ENCODE data around the gene RASGEF1C. TPM values are rescaled to one million over a fixed set of nuclear protein-coding genes. Genes with fewer than 3 reads are reported as not detected.
"Not testable (repeated sequence)": the region's sequence is repeated elsewhere in the genome, so short reads cannot be mapped to it uniquely, and the experiment has no call there.

Gene RASGEF1C
- polyA plus RNA-seq, 5 donors: 0.10 to 0.35 (median 0.19) TPM; not detected in 1

DNA sequence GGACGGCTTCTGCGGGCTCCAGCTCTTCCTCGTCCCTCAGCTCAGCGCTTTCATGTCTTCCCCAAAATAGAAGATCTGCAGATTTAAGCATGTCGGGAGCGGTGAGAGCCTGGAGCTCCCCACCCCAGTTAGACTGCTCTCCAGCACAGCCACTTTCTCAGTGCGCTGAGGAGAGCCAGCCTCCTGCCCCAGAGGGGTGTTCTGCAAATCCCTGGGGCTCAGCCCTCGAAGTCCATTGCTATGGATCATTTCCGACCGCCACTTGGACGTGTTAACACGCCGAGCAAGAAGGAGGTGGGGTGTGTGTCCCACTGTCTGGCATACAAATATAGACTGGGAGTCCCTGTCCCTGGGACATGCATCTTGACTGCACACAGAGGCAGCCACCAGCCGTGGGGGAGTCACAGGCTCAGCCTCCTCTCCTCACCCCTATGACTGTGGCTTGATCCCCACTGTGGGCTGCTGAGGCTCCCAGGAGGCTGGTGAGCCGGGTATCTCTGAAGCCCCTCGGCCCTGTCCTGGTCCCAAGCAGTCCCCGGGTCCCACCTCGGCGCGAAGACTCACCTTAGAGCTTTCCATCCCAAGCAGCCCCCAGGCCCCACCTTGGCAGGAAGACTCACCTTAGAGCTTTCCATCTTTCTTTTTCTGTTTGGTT, 107.4 kb downstream of the RASGEF1C start:
- DNase-seq: no peak

DNA sequence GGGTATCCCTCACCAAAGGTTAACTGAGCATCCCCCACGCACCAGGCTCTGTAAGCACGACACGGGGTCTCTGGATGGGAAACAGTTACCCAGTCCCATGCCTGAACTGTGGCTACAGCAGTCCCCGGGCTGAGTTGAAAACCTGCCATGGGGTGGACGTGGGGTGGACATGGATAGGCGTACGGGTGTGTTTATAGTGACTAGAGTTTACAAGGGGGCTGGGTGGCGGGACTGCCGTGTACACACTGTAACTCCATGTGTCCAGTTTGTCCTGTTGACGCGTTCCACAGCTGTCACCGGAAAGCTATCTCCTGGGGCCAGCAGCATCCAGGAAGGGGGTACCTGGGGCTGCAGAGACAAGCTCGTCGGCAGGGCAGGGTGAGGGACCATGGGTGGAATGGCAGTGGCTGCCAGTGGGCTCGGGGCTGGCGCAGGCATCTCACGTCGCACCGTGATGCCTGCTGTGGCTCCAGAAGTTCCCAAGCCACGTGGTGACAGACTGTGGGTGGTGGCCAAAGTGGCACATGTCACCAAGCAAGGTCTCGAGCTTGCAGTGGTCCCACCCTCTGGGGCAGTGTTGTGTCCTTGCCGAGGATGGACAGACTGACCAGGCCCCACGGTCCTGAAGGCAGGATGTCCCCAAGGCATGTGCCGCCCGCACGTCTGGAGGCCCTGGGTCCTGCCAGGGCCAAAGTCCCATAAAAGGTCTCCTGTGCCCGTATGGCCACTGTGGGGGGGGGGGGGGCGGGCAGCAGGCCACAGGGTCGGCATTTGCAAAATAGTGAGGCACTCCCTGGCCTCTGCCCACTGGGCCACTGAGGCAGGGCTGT, 108.2 kb downstream of the RASGEF1C start:
- no peak for DNase-seq

DNA sequence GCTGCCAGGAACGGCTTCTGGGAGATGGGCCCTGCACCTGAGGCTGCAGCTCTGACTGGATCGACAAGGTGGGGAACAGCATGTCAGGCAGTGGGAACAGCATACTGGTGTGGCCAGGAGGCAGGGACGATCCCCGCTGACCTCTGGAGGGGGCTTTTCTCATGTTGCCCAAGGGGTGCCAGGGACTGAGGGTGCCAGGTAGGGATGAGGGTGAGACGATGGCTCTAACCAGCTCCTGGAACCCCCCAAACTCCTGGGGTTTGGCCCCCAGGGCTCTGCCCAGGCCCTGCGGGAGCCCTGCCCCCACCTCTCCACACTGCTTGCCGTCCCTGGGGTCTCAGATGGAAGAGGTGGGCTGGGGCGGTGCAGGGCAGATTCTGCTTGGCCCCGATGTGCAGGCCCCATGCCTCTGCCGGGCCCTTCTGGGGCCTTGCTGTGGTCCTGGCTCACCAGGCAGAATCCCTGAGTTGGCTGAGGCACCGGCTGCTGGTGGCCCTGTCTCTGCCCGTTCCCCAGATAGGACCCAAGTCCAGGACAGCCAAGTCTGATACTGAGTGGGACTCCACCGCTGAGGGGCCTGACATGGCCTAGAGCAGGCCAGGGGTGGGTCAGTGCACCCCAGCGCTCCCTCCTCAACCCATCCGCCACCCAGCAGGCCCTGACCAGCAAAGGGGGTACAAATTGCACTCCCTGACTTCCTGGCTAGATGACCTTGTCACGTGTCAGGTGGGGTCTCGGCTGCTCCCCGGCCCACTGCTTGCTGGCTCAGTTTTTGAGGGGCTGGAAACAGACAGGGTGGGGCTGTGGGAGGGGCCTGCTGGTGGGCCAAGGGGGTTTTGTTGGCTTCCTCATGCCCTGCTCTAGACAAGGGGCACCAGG, 109.0 kb downstream of the RASGEF1C start:
- no peak for DNase-seq

DNA sequence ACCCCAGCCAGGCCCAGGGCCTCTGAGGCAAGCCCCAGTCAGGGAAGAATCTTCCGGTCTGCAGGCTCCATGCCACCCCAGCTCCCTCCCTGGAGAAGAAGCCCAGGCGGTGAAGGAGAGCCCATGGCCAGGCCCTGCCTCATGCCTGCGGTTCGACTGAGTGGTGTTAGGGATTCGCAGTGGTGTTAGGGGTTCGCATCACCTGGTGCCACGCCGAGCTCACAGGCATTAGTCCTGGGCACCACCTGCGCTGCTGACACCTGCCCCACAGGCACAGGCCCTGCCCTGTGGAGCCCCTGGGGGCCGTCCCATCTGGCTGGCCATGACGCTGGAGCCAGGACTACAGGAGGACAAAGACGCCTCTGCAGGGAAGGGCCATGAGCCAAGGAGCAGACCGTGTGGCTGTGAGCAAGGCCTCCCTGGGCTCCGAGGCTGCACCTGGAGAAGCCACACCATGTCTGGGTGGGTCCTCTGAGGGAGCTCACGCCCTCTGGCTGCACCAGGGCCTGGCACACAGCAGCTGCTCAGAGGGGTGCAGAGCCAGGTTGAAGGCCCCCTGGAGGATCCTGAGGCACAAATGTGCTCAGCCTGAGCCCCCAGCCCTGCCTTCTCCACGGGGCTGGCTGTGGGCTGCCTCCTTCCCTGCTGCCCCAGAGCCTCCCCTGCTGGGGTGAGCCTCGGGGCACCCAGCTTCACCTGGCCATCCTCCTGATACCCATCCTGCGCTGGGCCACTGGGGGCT, 109.8 kb downstream of the RASGEF1C start:
- no peak for DNase-seq

DNA sequence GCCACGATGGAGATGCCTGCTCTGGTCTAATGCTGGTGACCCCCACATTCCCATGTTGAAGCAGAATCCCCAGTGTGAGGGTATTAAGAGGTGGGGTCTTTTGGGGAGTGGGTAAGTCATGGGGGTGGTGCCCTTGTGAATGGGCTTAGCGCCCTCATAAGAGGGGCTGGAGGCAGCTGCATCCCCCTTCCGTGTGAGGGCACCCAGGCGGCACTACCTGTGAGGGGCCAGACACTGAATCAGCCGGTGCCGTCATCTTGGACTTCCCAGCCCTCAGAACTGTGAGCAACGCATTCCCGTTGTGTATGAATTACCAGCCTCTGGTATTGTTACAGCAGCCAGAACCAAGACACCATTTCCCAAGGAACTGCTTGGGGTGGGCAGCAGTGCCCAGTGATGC, 110.5 kb downstream of the RASGEF1C start:
- no peak for DNase-seq

DNA sequence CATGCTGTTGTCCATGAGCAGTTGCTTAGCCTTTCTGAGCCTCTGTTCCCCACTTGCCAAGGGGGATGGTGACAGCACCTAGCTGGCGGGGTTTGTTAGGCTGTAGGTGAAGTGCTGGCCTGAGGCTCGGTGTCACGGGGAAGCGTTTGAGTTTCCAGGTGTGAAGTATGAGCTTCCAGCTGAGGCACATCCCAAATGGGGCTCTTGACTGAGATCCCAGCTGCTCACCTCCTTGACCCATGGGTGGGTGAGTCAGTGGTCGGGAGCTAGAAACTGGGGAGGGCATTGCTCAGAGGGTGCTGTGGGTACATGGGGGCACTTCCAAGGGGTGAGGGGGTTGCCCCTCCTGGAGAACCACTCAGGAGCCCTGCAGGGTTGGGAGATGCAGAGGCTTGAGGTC, 111.1 kb downstream of the RASGEF1C start:
- no peak for DNase-seq

DNA sequence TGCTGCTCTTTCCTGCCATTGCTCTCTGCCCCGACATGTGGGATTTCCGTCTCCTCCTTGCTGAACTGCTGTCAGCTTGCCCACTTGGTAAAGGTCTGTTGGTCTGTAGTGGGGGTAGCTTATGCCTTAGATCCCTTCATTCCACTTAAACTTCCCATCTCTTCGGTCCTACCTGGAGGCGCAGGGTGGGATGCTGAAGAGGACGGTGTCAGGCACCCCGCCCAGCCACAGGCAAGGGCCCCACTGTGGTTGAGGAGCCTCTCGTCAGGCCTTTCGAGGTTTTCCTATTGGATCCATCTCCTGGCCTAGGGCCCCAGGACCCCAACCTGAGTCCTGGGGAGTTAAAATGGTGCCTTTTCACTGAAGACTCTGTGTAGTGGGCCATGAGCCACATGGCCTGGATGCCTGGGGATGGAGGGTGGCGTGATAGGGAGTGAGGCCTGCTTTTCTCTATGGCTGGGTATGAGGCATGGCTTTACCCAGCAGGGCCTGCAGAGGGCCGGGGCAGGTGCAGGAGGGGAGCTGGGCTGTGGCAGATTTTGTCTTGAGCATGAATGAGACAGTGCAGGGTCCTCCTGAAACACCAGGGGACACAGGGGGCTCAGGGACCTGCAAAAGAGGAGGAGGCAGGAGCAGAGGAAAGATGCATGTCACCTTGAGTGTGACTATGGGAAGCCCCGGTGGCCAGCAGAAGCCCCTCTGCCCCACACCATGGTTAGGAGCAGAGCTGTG, 111.7 kb downstream of the RASGEF1C start:
- DNase-seq: no peak

DNA sequence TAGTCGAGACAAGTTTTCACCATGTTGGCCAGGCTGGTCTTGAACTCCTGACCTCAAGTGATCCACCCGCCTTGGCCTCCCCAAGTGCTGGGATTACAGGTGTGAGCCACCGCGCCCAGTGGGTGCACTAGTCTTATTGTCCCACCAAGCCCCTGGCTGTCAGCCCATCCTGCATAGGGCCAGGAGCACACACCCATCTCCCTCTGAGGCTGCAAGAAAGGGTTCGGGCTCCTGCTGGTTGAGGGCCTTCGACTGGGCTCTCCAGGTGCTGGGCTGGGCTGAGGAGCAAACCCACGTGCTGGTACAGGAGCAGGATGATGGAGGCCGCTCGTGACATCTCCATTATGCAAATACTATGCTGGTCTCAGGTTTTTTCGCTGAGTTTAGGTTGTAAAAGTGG, 112.4 kb downstream of the RASGEF1C start:
- DNase-seq: no peak

DNA sequence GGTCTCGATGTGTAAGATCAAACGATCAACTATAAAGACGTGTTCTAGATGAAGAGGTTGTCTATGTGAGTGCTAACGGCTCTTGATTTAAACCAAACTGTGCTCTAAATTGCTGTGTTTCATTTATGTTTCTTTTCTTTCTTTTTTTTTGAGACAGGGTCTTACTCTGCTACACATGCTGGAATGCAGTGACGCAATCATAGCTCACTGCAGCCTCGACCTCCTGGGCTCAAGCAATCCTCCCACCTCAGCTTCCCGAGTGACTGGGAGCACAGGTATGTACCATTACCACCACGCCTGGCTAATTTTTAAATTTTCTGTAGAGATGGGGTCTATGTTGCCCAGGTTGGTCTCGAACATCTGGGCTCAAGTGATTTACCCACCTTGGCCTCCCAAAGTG, 113.5 kb downstream of the RASGEF1C start:
- no peak for DNase-seq

DNA sequence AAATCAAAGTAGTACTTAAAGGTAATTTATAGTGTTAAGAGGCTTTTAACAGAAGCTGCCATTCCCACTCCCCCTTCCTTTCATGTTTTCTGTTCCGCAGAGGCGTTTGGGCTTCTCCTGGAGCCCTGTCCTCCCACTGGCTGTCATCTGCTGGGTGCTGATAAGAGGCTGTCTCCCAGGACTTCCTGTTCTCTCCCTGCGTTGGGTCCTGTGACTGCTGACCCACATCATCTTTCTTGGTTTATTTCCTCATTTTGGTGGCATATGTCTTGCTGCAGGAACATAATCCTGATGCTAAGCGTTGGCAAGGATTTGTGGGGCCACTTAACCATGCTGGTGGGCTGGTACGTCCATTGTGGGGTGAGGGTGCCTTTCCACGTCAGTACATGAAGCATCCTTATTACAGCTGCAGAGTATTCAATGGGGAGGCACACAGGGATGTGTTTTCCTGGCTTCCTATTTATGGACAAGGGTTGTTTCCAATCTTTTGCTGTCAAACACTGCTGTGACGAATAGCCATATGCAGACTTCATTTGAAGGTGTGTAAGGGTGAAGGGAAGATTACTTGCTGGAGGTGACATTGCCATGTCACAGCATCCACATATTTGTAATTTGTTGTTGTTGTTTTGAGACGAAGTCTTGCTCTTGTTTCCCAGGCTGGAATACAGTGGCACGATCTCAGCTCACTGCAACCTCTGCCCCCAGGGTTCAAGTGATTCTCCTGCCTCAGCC, 115.2 kb downstream of the RASGEF1C start:
- no peak for DNase-seq

DNA sequence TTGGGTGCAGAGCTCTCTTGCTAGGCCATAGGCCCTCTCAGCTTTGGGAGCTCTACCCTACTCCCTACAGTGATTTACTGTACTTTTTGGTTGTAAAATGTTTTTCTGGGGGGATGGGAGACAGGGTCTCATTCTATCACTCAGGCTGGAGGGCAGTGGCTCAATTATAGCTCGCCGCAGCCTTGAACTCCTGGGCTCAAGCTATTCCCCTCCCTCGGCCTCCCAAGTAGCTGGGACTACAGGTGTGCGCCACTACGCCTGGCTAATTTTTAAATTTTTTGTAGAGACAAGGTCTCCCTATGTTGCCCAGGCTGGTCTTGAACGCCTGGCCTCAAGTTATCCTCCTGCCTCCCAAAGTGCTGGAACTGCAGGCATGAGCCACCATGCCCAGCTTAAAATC, 115.8 kb downstream of the RASGEF1C start:
- DNase-seq: no peak

DNA sequence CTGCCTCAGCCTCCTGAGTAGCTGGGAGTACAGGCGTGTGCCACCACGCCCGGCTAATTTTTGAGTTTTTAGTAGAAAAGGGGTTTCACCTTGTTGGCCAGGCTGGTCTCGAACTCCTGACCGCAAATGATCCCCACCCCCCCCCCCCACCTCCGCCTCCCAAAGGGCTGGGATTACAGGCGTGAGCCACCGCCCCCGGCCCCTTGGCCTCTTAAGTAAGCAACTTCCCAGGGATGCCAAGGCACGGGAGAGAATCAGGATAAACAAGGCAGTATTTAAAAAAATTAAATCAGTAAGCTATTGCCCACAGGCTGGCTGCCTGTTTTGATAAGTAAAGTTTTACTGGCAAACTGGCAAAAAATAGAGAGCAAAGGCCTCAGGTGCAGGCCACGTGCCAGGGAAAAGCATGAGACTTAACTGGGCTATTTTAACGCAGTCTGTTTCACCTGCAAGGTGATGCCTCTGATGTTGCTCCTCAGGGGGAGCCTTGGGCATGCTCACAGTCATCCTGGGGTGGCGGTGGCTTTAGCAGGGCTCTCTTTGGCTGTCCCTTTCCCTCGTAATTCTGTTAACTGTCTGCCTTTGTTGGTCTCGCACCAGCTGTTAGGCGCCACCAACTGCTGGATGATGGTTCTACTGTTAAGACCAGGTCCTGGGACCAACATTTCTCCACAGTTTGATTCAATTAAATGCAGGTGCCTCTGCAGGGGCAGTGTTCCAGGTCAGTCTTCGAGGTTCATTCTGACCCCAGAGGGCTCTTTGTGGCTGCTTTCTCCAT, 118.1 kb downstream of the RASGEF1C start:
- DNase-seq: peak in 1 of 2 donors; percentile 16

DNA sequence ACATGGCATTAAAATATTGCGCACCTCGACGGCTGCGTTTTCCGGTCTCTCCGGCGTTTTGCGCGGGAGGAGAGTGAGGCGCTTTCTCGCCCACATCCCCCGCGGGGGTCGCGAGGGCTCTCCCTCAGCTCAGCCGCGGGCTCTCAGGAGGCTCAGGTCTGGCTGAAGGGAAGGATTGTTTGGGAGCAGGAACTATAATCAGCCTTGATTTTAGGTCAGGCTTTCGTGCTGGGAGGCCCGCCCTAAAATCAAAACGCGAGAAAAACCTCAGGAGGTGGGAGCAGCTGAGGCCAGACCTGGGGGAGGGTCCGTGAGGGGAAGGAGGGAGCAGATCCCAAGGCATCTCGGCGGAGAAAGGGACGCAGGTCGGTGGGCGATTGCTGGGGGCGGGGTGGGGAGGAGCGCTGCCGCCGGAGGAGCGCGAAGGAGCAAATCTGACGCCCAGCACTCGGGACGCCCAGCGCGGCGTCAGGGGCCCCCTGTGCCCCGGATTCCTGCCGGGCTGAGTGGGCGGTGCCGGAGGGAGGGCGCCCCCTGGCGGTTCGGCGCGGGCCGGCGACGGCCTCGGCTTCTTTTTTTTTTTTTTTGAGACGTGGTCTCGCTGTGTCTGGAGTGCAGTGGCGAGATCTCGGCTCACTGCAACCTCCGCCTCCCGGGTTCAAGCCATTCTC, 118.8 kb downstream of the RASGEF1C start:
- peak; percentile 80 to 82 for DNase-seq

DNA sequence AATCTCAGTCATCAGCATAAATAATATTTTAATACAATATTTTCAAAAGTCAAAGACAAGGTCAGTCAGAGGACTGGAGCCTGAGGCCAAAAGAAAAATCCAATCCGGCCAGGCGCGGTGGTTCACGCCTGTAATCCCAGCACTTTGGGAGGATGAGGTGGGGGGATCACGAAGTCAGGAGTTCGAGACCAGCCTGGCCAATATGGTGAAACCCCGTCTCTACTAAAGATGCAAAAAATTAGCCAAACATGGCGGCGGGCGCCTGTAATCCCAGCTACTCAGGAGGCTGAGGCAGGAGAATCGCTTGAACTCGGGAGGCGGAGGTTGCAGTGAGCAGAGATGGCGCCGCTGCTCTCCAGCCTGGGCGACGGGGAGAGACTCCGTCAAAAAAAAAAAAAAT, 119.4 kb downstream of the RASGEF1C start:
- not testable (repeated sequence) for DNase-seq

DNA sequence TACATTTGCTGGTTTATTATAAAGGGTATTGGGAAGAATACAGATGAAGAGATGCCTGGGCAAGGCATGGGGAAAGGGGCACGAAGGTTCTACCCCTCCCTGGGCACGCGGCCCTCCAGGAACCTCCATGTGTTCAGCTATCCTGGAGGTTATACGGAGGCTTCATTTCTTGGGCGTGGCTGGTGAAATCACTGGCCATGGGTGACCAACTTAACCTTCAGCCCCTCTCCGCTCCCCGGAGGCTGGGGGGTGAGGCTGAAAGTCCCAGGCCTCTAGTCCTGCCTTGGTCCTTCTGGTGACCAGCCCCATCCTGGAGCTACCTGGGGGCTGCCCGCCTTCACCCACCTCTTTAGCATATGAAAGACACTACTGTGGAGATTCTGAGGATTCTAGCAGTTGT, 120.5 kb downstream of the RASGEF1C start:
- DNase-seq: no peak

DNA sequence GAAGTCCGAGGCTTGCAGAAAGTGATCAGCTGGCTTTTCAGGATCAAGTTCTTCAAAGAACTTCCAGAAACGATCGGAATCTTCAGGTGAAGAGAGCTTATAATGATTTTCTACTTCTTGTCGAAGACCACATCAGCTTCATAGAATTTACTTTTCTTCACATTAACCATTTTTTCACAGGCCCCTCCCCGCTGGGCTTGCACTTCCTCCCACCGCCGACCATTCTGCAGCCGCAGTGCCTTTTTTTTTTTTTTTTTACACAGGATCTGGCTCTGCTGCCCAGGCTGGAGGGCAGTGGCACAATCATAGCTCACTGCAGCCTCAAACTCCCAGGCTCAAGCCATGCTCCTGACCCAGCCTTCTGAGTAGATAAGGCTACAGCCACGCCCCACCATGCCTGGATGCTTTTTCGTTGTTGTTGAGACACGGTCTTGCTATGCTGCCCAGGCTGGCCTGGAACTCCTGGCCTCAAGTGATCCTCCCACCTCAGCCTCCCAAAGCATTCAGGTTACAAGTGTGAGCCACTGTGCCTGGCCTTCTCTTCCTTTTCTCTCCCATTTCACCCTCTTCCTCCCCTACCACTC, 122.1 kb downstream of the RASGEF1C start:
- no peak for DNase-seq

DNA sequence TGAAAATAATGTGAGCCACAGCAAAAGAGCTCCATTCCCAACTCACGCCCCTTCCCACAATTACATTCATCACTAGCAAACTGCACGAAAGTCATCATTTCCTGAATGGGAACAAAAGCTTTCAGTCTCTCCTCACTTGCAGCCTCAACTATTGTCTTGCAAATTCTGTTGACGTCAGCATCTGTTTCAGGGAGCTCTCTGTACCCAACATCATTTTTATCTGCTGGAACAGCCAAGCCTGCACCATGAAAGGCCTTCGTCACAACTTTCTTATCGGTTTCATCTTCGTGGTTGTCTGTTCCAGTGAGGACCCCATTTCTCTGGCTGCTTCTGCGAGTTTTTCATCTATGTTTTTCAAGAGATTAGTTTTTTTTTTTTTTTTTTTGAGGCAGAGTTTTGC, 123.2 kb downstream of the RASGEF1C start:
- DNase-seq: no peak
